Peyer's patch (tissue), 4 donors: ENCODE results near the gene CHPT1.

Source experiments
- CTCF ChIP-seq, 6 experiments: fragments of 450-650 bp in 4 of 6; fragments of 200-600 bp in 2 of 6; sonication (generic) in 1 of 6; IDR thresholded peaks; one replicate each; pipeline ENCODE4 v1.5.1; 2017 to 2019; ENCODE audit warnings: antibody characterized with exemption in 6 of 6, mild to moderate bottlenecking in 3 of 6, moderate library complexity in 1 of 6
- POLR2A ChIP-seq, 2 donors: fragments of 450-650 bp; IDR thresholded peaks; one replicate each; pipeline ENCODE4 v1.5.1; 2017; ENCODE audit warnings: antibody characterized with exemption in 2 of 2, mild to moderate bottlenecking in 2 of 2, moderate library complexity in 2 of 2

GRCh38 chr12:101732318-101732717 is 34.9 kb downstream of the CHPT1 start:
- no peak for TF ChIP-seq CTCF (IDR thresholded peaks at IDR 0.05)
- no peak for TF ChIP-seq POLR2A (IDR thresholded peaks at IDR 0.05)
